Gastroesophageal sphincter (tissue), 3 donors: ENCODE results near the gene ITCH.

Experiments used
- POLR2A ChIP-seq, 2 donors: fragments of 450-650 bp; IDR thresholded peaks; one replicate each; pipeline ENCODE4 v1.6.1; 2017; ENCODE audit warnings: antibody characterized with exemption in 2 of 2, mild to moderate bottlenecking in 2 of 2, moderate library complexity in 1 of 2
- POLR2AphosphoS5 ChIP-seq: sonication (generic); formaldehyde crosslinking; IDR thresholded peaks from one replicate; pipeline ENCODE4 v1.6.1; 2017; ENCODE audit warnings: antibody characterized with exemption
- TF ChIP-seq, protein P1 (sequence below), 4 experiments: fragments of 200-600 bp in 2 of 4; fragments of 450-650 bp in 2 of 4; sonication (generic) in 1 of 4; IDR thresholded peaks; one replicate each; pipeline ENCODE4 v1.5.1; 2017 to 2019; ENCODE audit warnings: antibody characterized with exemption in 4 of 4, mild to moderate bottlenecking in 2 of 4, moderate library complexity in 2 of 4

- TF ChIP-seq POLR2A (IDR thresholded peaks at IDR 0.05) = no peak
- TF ChIP-seq, protein P1, sequence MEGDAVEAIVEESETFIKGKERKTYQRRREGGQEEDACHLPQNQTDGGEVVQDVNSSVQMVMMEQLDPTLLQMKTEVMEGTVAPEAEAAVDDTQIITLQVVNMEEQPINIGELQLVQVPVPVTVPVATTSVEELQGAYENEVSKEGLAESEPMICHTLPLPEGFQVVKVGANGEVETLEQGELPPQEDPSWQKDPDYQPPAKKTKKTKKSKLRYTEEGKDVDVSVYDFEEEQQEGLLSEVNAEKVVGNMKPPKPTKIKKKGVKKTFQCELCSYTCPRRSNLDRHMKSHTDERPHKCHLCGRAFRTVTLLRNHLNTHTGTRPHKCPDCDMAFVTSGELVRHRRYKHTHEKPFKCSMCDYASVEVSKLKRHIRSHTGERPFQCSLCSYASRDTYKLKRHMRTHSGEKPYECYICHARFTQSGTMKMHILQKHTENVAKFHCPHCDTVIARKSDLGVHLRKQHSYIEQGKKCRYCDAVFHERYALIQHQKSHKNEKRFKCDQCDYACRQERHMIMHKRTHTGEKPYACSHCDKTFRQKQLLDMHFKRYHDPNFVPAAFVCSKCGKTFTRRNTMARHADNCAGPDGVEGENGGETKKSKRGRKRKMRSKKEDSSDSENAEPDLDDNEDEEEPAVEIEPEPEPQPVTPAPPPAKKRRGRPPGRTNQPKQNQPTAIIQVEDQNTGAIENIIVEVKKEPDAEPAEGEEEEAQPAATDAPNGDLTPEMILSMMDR (IDR thresholded peaks at IDR 0.05) = no peak
- no peak for TF ChIP-seq POLR2AphosphoS5
Measured at GRCh38 chr20:34491226-34491931, 128.3 kb downstream of the ITCH start.
